A172 (cell line): ENCODE data around the gene SAFB. TPM values are rescaled to one million over a fixed set of nuclear protein-coding genes. Genes with fewer than 3 reads are reported as not detected.

ENCODE experiments used
- DNase-seq: peaks from one replicate; pipeline ENCODE4 v3.0.0-alpha.2; 2015; ENCODE audit warnings: low spot score
- total RNA-seq: library from RNA; depleted of rRNA; stranded (reverse); fragments of >200 nt; shearing (Covaris generic); gene quantifications from 2 replicates; pipeline ENCODE4 v1.2.3, GENCODE V29; 2014

SAFB gene
- total RNA-seq, 1 experiment from 2014 or later, result 31.5 TPM

DNA sequence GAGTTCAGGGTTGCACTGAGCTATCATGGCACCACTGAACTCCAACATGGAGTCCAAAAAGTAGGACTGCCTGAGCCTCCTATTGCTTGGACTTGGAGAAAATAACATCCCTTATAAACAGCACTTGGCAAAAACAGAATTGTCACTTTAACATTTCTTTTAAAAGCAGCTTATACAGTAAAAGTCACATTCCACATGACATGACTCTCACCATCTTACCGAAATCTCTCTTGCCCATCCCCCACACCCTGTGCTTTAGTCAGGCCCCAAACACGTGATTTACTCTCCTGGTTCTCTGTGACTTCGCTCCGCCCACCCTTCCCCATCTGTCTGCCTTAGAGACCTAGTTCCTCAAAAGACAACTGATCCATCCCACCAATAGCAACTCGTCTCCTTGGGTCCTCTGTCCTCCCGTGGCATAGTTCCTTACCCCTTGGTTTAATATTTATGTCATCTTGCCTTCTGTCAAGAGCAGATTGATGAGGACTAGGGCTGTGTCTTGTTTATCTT, 4.6 kb downstream of the SAFB start:
- DNase-seq, result peak; percentile 15

DNA sequence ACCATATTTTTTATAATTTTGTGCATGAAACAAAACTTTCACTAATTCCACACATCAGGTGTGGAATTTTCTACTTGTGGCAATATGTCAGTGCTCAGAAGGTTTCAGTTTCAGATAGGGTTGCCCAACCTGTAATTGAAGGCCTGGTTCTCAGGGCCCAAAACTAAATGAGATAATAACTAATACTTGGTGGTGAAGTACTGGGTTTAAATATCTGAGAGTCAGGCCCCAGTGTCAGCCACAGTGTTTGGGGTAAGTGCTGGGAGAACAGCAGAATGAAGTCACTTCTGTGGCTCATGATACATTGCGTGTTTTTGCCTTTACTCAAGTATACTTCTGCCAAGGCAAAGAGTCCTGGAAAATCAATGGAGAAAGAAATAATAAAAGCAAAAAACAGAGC, 5.6 kb downstream of the SAFB start:
- no peak for DNase-seq

DNA sequence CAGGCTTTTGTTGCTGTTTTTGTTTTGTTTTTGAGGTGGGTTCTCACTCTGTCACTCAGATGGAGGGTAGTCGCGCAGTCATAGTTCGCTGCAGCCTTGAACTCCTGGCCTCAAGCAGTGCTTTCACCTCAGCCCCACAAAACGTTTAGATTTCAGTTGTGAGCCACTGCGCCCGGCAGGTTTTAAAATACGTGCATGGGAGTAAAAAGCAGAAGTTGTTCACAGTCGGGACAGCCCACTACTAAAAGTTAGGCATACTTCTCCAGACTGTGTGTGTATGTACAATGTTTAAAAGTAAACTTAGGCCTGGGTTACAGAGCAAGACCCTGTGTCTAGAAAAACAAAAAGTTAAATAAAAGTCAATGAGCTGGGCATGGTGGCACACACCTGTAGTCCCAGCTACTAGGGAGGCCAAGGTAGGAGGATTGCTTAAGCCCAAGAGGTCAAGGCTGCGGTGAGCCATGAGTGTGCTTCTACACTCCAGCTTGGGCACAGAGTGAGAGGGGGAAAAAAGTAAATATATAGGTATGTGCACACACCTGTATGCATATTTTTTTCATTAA, 6.1 kb downstream of the SAFB start:
- no peak for DNase-seq

DNA sequence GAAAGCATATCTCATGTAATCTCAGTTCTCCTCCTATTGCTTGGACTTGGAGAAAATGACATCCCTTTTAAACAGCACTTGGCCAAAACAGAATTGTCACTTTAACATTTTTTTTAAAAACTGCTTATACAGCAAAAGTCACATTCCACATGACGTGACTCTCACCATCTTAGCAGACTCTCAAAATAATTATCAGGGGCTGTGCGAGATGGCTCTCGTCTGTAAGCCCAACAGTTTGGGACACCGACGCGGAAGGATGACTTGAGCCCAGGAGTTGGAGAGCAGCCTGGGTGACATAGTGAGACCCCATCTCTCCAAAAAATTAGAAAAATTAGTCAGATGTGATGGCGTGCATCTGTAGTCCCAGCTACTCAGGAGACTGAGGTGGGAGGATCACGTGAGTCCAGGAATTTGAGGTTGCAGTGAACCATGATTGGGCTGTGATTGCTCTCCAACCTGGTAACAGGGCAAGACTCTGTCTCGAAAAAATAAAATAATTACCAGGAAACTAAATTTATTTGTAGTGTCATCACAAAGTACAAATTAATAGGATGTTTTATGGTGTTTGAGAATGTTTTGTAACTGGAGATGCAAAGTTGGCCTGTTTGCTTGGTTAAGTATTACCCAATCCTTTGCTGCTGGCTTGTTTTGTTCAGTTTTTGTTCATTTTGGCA, 8.8 kb downstream of the SAFB start:
- DNase-seq, result no peak

DNA sequence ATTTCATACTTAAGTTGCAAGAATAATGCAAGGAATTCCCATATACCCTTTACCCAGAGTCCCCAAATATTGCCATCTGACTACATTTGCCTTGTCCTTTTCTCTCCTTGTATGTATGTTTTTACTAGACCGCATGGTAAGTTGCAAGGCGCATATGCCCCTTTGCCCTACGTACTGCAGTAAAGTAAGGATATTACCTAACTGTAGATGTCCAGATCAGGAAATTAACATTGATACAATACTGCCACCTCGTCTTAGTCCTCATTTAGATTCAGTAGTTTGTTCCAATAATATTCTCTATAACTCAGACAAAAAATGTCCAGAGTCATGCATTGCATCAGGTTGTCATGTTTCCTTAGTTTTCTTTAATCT, 9.3 kb downstream of the SAFB start:
- no peak for DNase-seq

DNA sequence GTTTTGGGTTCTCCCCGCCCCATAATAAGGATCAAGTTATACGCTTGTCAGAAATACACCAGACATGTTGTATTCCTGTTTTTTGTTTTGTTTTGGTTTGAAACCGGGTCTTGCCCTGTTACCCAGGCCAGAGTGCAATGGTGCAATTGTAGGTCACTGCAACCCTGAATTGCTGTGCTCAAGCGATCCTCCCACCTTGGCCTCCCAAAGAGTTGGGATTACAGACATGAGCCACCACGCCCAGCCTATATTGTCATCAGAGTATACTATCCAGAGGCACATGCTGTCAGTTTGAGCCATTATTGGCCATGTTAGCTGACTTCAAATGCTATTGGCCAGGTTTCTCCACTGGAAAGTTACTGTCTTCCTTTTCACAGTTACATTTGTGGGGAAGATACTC, 9.8 kb downstream of the SAFB start:
- no peak for DNase-seq

DNA sequence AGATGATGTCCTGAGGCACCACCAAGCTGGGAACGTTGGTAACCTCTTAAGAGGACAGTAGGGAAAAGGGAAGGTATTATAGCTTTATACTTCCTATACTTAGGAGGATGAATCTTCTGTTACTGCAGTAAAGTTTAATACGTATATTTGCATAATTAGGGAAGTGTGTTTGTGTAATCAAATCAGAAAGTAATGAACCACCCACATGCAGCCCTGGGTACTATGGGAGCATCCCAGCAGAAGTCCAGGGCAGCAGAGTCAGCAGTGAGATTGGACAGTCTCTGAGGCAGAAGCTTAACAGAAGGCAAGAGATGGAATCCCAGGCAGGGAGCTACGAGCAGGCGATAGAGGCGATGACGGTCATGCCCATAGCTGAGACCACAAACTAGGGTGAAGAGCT, 12.5 kb downstream of the SAFB start:
- DNase-seq, result no peak

DNA sequence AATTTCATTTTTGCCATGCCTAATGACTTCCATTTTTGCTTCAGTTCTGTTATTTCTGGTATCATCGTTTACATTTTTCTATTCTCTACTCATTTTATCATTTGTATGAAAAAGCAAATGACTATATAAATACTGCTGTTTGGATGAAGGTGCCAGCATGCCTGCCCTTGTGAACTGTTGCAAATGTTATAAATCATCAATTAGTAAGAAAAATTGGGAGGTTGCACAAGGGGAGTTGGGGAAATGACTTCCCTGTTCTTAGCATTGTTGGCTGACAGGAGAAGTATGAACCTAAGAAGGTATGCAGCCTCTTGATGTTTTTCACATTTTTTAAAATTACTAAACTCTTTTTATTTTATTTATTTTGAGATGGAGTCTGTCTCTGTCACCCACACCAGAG, 15.1 kb downstream of the SAFB start:
- no peak for DNase-seq

DNA sequence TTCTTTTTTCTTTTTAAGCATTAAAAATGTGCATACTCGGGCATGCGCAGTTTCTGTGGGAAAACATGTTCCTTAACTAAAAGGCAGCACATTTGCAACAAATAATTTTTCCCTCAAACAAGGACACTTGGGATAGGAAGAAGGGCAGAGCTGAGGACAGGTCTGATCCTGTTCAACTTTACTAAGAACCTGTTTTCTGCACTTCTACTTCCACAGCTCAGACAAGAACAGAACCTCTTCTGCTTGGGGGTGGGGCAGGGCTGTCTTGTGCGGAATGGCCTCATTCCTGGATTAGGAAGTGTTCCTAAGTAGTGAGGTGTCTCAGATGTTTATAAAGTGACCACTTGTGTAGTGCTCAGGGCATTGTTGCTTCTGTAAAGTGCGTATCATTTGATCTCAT, 18.3 kb downstream of the SAFB start:
- no peak for DNase-seq

DNA sequence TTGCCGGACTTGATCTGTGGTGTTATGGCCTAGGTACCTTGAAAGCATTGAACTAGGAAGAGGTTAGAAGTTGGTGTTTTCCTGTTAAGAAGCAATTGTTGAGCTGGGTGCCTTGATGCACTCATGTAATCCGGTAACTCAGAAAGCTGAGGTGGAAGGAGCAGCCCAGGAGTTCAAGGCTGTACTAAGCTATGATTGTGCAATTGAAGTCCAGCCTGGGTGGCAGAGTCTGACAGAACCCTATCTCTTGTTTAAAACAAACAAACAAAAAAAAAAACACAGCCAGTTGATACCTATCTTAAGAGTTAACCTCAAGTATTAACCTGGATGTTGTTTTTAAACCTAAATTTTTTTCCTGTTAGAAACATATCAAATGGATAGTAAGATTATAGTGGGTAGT, 19.3 kb downstream of the SAFB start:
- DNase-seq, result no peak

DNA sequence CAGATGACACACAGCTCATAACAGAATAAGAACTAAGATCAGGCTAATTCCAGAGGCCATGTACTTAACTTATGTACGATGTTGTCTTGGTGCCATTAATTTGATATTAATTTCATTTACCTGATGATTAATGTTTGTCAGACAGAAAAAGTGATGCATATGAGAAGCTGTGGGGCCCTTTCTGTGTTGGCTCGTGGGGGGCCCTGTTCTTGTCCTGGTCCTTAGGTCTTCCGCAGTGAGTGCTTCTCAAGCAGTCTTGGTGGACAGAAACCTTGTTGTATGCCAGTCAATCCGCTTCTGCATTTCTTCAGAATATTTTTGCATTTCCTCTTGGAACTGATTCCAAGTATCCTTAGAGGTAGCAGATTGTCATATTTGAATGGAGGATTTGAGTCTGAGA, 20.2 kb downstream of the SAFB start:
- no peak for DNase-seq

DNA sequence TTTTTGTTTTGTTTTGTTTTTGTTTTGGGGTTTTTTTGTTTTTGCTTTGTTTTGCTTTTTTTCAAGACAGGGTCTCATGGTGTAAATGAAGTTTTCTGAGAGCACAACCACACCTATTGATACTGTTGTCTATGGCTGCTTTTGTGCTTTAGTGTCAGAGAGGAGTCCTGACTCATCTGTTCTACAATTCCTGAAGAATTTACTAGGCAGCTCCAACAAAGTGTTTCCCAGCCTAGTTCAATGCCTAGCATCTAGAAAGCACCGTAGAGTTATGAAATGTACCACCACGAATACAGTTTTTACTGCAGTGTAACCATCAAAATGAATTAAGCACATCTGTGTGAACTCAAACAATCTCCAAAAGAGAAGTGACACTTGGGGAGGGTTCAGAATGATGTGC, 21.2 kb downstream of the SAFB start:
- DNase-seq, result no peak

DNA sequence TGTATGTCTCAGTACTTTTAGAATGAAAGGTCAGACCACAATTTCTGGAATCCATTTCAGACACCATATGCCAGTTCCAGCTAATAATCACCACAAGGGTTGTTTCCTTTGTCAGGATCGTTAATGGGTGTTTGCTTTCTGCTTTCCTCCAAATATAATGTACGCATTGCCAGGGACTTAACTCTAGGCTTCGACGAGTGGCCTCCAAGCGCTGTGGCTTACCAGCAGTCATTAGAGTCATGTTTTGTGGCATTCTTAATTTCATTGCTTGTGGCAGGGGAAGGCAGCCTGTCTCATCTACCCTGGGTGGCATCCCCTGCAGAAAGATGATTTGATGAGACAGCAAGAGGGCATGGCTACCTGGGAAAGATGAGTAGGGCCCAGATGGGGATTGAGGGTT, 22.5 kb downstream of the SAFB start:
- DNase-seq, result no peak

DNA sequence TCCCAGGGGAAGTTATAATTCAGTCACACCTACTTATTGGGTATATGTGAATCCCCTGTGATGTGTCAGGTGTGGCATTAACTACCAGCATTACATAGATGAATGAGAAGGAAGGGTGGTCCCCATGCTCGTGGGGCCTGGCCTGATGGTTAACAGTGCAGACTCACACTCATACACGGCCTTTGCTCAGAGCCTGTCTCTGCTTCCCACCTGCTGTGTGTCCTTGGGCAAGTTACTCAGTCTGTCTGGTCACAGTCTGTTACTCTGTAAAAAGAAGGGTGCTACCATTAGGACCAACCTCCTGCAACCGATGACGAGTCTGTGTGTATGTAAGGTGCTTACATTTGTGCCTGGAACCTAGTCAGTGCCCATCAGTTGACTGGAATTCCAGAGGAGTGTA, 23.8 kb downstream of the SAFB start:
- no peak for DNase-seq

DNA sequence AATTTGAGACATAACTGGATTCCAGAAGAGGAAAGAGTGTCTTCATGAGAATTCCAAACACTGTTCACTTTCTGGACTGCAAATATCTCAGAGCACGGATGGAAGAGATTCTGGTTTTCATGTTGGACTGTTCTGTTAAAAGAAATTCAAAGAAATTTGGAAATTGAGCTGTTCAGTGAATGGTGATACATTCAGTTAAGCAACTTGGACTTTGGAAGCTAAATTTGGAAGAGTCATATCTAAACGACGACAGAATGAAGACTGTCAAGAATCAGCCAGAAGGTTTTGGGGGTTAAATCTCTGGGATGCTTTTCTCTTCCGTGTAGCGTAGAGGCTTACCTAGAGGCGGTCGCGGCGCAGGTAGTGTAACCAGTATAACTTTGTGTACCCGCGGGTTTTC, 25.6 kb downstream of the SAFB start:
- no peak for DNase-seq

DNA sequence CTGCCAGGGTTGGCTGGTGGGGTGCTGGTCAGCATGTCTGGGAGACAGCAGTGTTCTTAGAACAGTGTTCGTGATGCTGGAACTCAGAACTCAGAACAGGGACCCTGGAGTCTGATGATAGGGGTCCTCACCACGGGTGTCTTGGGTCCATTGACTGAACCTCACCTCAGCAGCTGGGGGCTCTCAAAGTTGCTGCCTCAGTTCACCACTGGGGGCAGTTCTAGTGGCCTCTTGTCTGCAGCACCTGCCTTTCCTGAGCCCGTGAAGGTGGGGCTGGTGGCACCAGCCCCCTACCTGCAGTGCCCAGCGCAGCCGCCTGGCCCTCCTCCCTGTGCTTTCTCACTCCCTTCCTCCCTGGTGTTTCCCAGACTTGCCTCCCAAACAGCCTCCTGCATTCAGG, 28.5 kb downstream of the SAFB start:
- DNase-seq, result no peak

DNA sequence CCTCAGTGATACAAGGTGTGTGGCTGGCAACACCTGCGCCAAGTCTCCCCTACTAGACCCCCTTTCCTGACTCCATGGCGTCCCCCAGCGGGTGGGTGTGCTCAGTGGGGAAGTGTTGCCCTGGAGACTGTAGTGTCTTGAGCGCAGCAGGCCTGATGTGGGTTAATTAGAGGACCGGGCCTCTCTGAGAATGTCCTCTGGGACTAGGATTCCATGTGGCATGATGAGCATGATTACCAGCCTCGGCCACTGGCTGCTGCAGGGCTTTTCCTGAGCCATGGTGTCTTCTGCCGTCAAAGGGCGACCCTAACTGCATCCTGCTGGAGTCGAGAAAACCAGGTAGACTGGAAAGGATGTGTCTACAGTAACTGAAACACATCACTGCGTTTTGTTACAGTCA, 29.4 kb downstream of the SAFB start:
- no peak for DNase-seq

DNA sequence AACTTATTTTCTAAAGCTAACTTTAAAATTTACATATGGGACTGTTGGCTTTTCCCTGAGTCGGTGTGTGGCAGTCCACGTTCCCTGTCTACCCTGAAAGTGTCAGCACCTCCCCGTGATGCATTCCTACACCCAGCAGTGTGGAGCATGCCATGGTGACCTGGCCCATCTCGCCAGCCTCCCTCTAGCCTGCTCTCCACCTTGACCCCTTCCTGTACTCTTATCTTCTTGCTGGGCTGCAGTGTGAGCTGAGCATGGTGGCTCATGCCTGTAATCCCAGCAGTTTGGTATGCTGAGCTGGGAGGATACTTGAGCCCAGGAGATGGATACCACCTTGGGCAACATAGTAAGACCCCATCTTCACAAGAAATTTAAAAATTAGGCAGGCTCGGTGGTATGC, 32.0 kb downstream of the SAFB start:
- no peak for DNase-seq

DNA sequence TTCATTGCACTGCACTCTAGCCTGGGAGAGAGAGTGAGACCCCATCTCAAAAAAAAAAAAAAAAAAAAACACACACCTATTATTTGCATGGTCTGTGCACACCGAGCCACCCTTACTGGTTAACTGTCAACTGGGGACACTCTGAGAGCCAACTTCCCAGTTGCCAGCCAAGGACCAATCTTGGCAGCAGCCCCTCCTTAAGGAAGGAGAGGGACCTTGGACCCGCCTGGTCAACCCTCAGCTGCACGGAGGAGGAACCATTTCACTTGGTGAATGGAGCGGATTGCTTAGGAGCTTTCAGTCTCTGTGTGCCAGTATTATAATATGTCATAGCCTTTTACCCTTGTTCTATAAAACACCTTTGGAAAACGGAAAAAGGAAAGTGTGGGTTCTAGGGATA, 32.5 kb downstream of the SAFB start:
- DNase-seq, result no peak

DNA sequence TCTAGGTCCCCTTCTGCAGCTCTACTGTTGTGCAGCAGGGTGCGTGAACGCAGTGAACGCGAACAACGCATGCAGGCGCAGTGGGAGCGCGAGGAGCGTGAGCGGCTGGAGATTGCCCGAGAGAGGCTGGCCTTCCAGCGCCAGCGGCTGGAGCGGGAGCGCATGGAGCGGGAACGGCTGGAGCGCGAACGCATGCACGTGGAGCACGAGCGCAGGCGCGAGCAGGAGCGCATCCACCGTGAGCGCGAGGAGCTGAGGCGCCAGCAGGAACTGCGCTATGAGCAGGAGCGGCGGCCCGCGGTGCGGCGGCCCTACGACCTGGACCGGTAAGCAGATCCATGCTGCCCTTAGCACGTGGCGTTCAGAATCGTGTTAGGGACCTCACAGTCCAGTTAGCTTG, 38.6 kb downstream of the SAFB start:
- no peak for DNase-seq

DNA sequence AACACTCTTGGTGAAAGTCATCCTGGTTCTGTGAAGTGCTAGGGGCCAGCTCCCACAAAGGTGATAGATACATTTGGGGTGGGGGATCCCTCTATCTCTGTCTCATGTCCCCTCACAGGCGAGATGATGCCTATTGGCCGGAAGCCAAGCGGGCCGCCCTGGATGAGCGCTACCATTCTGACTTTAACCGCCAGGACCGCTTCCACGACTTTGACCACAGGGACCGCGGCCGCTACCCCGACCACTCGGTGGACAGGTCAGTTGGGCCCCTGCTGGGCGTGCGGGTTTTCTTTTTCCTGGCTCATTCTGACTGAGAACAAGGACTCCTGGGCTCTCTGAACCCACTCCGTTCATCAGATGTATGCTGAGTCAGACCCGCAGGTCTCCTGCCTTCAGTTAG, 41.0 kb downstream of the SAFB start:
- DNase-seq, result no peak

DNA sequence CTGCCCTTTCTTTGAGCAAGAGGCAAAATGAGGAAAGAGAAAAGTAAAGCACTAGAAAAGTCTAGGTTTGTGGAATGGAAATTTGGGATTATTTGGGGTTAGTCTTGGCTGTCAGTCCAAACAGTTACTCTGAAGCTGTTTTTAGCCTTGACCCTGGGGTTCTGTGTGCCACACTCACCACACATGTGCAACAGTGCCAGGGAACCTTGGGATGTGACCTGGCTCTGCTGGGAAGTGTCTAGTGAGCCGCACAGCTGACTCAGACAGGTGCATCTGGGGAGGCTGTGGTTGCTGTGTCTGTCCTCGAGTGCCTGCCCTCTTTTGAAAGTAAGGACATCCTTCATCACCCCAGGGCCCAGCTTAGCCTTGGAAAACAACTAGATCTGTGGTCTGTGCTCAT, 41.6 kb downstream of the SAFB start:
- no peak for DNase-seq

DNA sequence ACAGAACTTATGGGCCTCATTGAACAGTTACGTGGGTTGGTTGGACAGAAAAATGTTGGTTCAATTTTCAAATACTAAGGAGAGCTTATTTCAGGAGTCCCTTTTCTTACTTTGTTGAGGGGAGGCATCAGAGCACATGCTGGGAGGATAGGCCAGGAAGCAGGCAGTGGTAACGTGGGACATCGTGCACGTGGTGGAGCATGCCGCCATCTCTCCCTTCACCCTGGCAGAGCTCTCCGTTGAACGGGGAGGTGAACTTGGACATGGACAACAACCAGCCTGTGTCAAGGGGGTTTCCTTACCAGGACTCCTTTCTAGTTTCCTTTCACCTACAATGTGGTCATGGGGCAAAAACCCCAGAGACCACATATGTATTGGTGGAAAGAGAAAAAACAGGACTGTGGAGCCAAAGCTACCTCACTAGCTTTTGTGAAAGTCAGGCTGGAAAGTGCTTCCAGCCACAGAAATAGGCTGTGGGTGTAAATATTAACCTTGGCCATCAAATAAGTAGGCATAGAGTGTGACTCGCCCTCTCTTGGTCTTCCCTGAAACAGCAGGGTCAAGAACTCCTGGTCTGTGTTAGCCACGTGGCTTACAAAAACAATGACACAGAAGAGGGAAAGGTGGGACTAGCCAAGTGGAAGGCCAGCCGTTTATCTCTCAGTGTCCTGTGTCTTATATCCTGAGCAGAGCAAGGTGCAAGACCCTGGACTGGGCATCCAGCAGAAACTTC, 43.1 kb downstream of the SAFB start:
- DNase-seq, result peak; percentile 69
